Measurements from ENCODE around the gene FHOD3.

FHOD3 gene

GRCh38 chr18:36397033-36397432 is 99.5 kb downstream of the FHOD3 start:
- TF ChIP-seq GATA1 (IDR thresholded peaks at IDR 0.05; ENCODE audit: low read depth, low read length) (no peak), POLR2A (IDR thresholded peaks at IDR 0.05; ENCODE audit: low read length) (no peak)
- DNase-seq = no peak

GRCh38 chr18:36398419-36398818 is 100.9 kb downstream of the FHOD3 start:
- no peak for DNase-seq
- TF ChIP-seq POLR2A (IDR thresholded peaks at IDR 0.05; ENCODE audit: low read length) = no peak
- no peak for TF ChIP-seq GATA1 (IDR thresholded peaks at IDR 0.05; ENCODE audit: low read depth, low read length)

DNA sequence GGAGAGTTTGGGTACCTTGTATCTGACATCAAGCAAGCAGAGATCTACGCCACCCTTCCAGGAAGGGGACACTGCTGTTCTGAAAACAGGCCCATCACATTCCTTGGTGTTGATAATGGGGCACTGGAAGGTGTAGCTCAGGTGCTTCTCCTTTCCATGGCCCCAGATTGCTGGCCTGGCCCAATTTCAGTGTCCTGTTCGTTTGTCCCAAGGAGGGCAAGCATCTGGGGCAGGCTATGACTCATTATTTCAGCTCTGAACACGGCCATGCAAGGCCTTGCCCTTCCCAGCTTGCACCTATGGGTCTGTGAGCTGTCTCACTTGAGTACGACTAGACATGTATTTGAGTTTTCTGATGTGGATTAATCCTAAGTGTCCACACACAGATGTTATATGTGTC is 101.5 kb downstream of the FHOD3 start:
- DNase-seq = no peak

DNA sequence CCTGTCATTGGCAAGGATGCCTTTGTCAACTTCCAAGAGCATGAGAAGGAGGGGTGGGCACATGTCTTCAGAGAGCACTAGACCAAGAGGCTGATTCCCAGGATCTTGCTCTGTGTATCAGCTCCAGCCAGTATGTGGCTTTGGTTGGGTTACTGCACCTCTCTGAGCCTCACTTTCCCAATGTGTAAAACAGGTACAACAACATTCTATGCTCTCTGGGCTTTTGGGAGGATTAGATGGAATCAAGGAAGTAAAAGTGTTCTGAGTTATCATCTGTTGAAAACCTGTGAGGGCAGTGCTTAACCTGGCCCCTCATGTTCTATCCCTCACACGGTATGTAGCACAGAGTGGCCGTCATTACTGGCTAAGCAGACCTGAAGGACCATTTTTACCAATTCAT is 103.9 kb downstream of the FHOD3 start:
- no peak for DNase-seq
- no peak for TF ChIP-seq GATA1 (IDR thresholded peaks at IDR 0.05; ENCODE audit: low read depth, low read length)
- no peak for TF ChIP-seq POLR2A (IDR thresholded peaks at IDR 0.05; ENCODE audit: low read length)

More for the DNA sequence above, 101.5 kb downstream of the FHOD3 start:
- no peak for TF ChIP-seq POLR2A (IDR thresholded peaks at IDR 0.05; ENCODE audit: low read length)
- TF ChIP-seq GATA1 (IDR thresholded peaks at IDR 0.05; ENCODE audit: low read depth, low read length) = no peak

GRCh38 chr18:36402765-36403396 is 105.4 kb downstream of the FHOD3 start:
- no peak for DNase-seq
- TF ChIP-seq GATA1 (IDR thresholded peaks at IDR 0.05; ENCODE audit: low read depth, low read length) (no peak), POLR2A (IDR thresholded peaks at IDR 0.05; ENCODE audit: low read length) (no peak)

- DNase-seq = no peak
- TF ChIP-seq GATA1 (IDR thresholded peaks at IDR 0.05; ENCODE audit: low read depth, low read length) (no peak), POLR2A (IDR thresholded peaks at IDR 0.05; ENCODE audit: low read length) (no peak)
These were observed 106.6 kb downstream of the FHOD3 start for GRCh38 chr18:36403896-36404820.

GRCh38 chr18:36405611-36406010 is 108.1 kb downstream of the FHOD3 start:
- no peak for DNase-seq
- no peak for TF ChIP-seq POLR2A (IDR thresholded peaks at IDR 0.05; ENCODE audit: low read length)
- no peak for TF ChIP-seq GATA1 (IDR thresholded peaks at IDR 0.05; ENCODE audit: low read depth, low read length)

DNA sequence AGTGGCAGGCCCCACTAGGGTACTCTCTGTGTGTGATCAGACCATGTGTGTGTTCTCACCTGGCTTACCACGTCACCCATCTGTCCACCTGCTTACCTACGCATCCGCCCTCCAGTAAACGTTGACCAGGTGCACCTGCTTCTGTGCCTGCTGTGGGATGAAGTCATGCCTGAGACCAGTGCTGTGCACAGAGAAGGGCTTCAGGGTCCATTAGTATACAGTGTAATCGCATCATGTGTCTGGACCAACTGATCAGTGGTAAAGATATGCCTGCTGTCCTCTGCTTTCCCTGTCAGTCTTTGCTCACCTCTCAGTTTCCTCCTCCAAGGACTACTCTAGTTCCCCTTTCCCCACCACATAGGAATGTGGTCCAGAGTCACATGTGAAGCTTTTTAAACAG is 109.3 kb downstream of the FHOD3 start:
- no peak for DNase-seq
- no peak for TF ChIP-seq POLR2A (IDR thresholded peaks at IDR 0.05; ENCODE audit: low read length)
- no peak for TF ChIP-seq GATA1 (IDR thresholded peaks at IDR 0.05; ENCODE audit: low read depth, low read length)

GRCh38 chr18:36408606-36409005 is 111.1 kb downstream of the FHOD3 start:
- TF ChIP-seq GATA1 (IDR thresholded peaks at IDR 0.05; ENCODE audit: low read depth, low read length) = no peak
- TF ChIP-seq POLR2A (IDR thresholded peaks at IDR 0.05; ENCODE audit: low read length) = no peak
- DNase-seq = no peak

GRCh38 chr18:36409779-36410178 is 112.3 kb downstream of the FHOD3 start:
- DNase-seq = no peak
- TF ChIP-seq POLR2A (IDR thresholded peaks at IDR 0.05; ENCODE audit: low read length) = no peak
- TF ChIP-seq GATA1 (IDR thresholded peaks at IDR 0.05; ENCODE audit: low read depth, low read length) = no peak

DNA sequence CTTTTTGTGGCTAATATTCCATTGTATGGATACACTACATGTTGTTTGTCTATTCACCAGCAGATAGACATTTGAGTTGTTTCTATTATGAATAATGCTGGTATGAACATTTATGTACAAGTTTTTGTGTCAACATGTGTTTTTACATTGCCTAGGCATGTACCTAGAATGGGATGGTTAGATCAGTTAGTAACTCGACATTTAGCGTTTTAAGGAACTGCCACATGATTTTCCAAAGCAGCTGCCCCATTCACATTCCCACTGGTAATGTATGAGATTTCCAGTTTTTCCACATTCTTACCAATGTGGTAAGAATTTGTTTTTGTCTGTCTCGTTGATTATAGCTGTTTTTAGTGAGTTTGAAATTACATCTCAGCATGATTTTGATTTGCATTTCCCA is 112.8 kb downstream of the FHOD3 start:
- TF ChIP-seq GATA1 (IDR thresholded peaks at IDR 0.05; ENCODE audit: low read depth, low read length) (no peak), POLR2A (IDR thresholded peaks at IDR 0.05; ENCODE audit: low read length) (no peak)
- no peak for DNase-seq

DNA sequence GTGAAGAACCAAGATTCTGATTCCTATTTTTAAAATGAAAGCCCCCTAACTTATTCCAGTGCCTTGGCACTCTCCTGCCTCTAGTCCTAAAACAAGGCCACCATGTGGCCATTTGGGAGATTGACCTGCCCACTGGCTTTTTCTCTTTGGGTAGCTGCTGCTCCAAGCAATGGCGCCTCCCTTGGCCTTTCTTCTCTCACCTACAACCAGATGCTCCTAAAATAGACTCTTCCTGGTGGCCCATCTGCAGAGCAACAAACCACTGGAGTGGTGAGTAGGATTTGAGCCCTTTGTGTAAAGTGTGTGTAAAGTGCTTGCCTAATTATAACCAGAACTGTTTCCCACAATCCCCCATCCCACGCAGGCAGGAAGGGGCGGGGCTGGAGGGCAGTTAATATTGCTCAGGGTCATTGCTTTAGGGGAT is 114.2 kb downstream of the FHOD3 start:
- DNase-seq = peak; percentile 26
- TF ChIP-seq POLR2A (IDR thresholded peaks at IDR 0.05; ENCODE audit: low read length) (no peak), GATA1 (IDR thresholded peaks at IDR 0.05; ENCODE audit: low read depth, low read length) (no peak)

DNA sequence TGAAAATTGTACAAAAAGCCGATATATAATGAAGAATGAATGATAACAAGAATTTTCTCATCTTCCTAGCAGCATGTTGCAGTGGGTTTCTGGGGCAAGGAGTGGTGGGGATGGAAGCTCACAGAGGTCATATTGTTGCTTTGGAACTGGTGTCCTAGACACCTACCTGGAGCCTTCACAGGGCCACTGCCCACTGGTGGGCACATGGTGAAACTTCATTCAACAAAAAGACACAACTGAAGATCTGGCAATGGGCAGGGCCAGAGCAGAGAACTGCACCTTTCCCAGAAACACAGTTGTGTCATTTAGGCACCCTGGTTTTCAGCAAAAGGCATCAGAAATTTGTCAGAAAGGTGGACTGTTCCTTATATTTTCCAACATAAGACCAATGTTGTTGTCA is 115.3 kb downstream of the FHOD3 start:
- no peak for TF ChIP-seq GATA1 (IDR thresholded peaks at IDR 0.05; ENCODE audit: low read depth, low read length)
- TF ChIP-seq POLR2A (IDR thresholded peaks at IDR 0.05; ENCODE audit: low read length) = no peak
- peak; percentile 17 to 25 for DNase-seq

DNA sequence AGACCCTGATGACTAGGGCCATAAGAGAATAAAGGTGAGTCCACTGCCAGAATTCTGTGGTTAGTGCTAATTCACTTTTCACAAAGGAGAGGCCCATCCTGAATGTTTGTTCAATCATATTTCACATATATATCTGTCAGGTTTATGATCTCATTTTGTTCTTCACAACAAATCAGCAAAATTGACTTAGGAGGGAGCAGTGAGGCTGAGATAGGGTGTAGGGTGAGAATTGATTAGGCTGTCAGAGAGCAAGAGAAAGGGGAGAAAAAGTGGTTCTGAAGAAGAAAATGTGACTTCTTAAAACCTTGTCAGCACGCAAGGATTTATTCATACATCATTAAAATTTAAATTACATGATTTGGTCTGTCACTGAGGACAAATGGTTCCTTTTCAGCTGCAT is 117.7 kb downstream of the FHOD3 start:
- DNase-seq = no peak
- TF ChIP-seq GATA1 (IDR thresholded peaks at IDR 0.05; ENCODE audit: low read depth, low read length) = no peak
- TF ChIP-seq POLR2A (IDR thresholded peaks at IDR 0.05; ENCODE audit: low read length) = no peak

DNA sequence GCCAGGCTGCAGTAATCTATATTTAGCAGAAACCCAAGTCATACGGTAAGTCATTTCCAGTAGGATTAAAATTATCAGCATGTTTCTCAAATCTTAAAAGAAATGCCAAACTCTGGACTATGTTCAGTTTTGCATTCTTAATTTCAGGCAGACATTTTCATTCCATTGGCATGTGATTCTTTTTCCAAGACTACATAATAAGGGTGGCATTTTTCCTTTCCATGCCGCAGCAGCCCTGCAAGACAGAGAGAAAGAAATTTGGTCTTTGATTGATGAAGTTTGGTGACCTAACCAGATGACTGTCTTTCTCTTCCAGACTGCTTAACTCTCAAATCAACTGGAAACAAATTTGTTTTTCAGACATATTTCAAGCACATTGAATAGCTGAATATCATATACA is 118.1 kb downstream of the FHOD3 start:
- no peak for DNase-seq
- TF ChIP-seq POLR2A (IDR thresholded peaks at IDR 0.05; ENCODE audit: low read length) = no peak
- TF ChIP-seq GATA1 (IDR thresholded peaks at IDR 0.05; ENCODE audit: low read depth, low read length) = no peak
